ENCODE data around the gene RNF125. TPM values are rescaled to one million over a fixed set of nuclear protein-coding genes. Genes with fewer than 3 reads are reported as not detected.

RNF125 gene
- total and polyA plus RNA-seq, 4 donors = 1.6 to 5.7 (median 3.6) TPM

GRCh38 chr18:31973929-31974546 is 44.6 kb upstream of the RNF125 start:
- DNase-seq (ENCODE audit: low spot score) = no peak
- WGBS = 95% methylated on average over 4 of the region's 4 CpGs
- H3K27me3 ChIP-seq (ENCODE audit: control insufficient read depth in 4 of 4, insufficient read depth in 4 of 4, low read length in 3 of 4) = no peaks in the 10 kb centered on the region

GRCh38 chr18:31976242-31976641 is 42.4 kb upstream of the RNF125 start:
- DNase-seq (ENCODE audit: low spot score) = no peak
- no peak for TF ChIP-seq YY1 (IDR thresholded peaks at IDR 0.05)
- no peak for TF ChIP-seq NR2F2 (IDR thresholded peaks at IDR 0.05)
- no peak for TF ChIP-seq SP1 (IDR thresholded peaks at IDR 0.05)
- TF ChIP-seq GABPA (IDR thresholded peaks at IDR 0.05 in 1 of 2, conservative IDR thresholded peaks at IDR 0.05 in 1 of 2) = no peak
- no peak for TF ChIP-seq HNF4G (IDR thresholded peaks at IDR 0.05)
- TF ChIP-seq ZBTB33 (IDR thresholded peaks at IDR 0.05) = no peak
- no peak for TF ChIP-seq TAF1 (conservative IDR thresholded peaks at IDR 0.05)
- no peak for TF ChIP-seq MAX (IDR thresholded peaks at IDR 0.05)
- TF ChIP-seq FOXA1 (IDR thresholded peaks at IDR 0.05) = no peak
- no peak for TF ChIP-seq ATF3 (IDR thresholded peaks at IDR 0.05)
- no peak for TF ChIP-seq RXRA (IDR thresholded peaks at IDR 0.05)
- no peak for TF ChIP-seq FOXA2 (IDR thresholded peaks at IDR 0.05)
- no peak for TF ChIP-seq HNF4A (conservative IDR thresholded peaks at IDR 0.05)
- no peak for TF ChIP-seq CTCF (IDR thresholded peaks at IDR 0.05; ENCODE audit: low read depth, low read length, missing input control)
- TF ChIP-seq JUND (IDR thresholded peaks at IDR 0.05) = no peak
- no peak for TF ChIP-seq EGR1 (IDR thresholded peaks at IDR 0.05; ENCODE audit: low read depth in 2 of 2)
- no peak overlapping the region for H3K27ac ChIP-seq (ENCODE audit: low read depth in 1 of 2, low read length in 2 of 2)

More at GRCh38 chr18:31973929-31974546, 44.6 kb upstream of the RNF125 start:
- no peaks in the 10 kb centered on the region for H3K4me1 ChIP-seq (ENCODE audit: control insufficient read depth in 4 of 4, insufficient read depth in 4 of 4, low read length in 3 of 4)
- no peak overlapping the region for H3K27ac ChIP-seq (ENCODE audit: low read depth in 1 of 2, low read length in 2 of 2)
- H3K36me3 ChIP-seq (ENCODE audit: control insufficient read depth in 4 of 4, insufficient read depth in 3 of 4, low read depth in 1 of 4, low read length in 3 of 4) = no peaks in the 10 kb centered on the region
- TF ChIP-seq CTCF (IDR thresholded peaks at IDR 0.05; ENCODE audit: low read depth, low read length, missing input control) (no peak), FOXA2 (IDR thresholded peaks at IDR 0.05) (no peak), ZBTB33 (IDR thresholded peaks at IDR 0.05) (no peak), FOXA1 (IDR thresholded peaks at IDR 0.05) (no peak), HNF4G (IDR thresholded peaks at IDR 0.05) (no peak), GABPA (IDR thresholded peaks at IDR 0.05 in 1 of 2, conservative IDR thresholded peaks at IDR 0.05 in 1 of 2) (no peak), RXRA (IDR thresholded peaks at IDR 0.05) (no peak), SP1 (IDR thresholded peaks at IDR 0.05) (no peak)
- H3K9ac ChIP-seq (ENCODE audit: low read depth in 1 of 2, low read length in 2 of 2) = no peak overlapping the region
- no peak overlapping the region for H3K4me3 ChIP-seq (ENCODE audit: low read depth in 1 of 3, low read length in 3 of 3)
- peaks cover 0 to 12% (median 9%) of the 10 kb centered on the region in 4 donors for H3K9me3 ChIP-seq (ENCODE audit: control insufficient read depth in 4 of 4, low read length in 3 of 4)

More at GRCh38 chr18:31976242-31976641, 42.4 kb upstream of the RNF125 start:
- H3K4me3 ChIP-seq (ENCODE audit: low read depth in 1 of 3, low read length in 3 of 3) = no peak overlapping the region
- no peaks in the 10 kb centered on the region for H3K36me3 ChIP-seq (ENCODE audit: control insufficient read depth in 4 of 4, insufficient read depth in 3 of 4, low read depth in 1 of 4, low read length in 3 of 4)
- WGBS = 82% methylated on average over 3 of the region's 3 CpGs
- H3K4me1 ChIP-seq (ENCODE audit: control insufficient read depth in 4 of 4, insufficient read depth in 4 of 4, low read length in 3 of 4) = no peaks in the 10 kb centered on the region
- H3K9me3 ChIP-seq (ENCODE audit: control insufficient read depth in 4 of 4, low read length in 3 of 4) = peaks cover 0 to 12% (median 9%) of the 10 kb centered on the region in 4 donors
- H3K27me3 ChIP-seq (ENCODE audit: control insufficient read depth in 4 of 4, insufficient read depth in 4 of 4, low read length in 3 of 4) = no peaks in the 10 kb centered on the region
- no peak overlapping the region for H3K9ac ChIP-seq (ENCODE audit: low read depth in 1 of 2, low read length in 2 of 2)
